ENCODE data around the gene GFOD1.

Gene GFOD1

GRCh38 chr6:13428583-13429405, 58.6 kb downstream of the GFOD1 start:
- TF ChIP-seq CTCF (IDR thresholded peaks at IDR 0.05; ENCODE audit: borderline replicate concordance, insufficient read depth, low read depth, low read length), result peak; percentile 29; the same call in 1 of the 2 replicates

GRCh38 chr6:13427801-13428582, 59.4 kb downstream of the GFOD1 start:
- TF ChIP-seq CTCF (IDR thresholded peaks at IDR 0.05; ENCODE audit: borderline replicate concordance, insufficient read depth, low read depth, low read length), result peak; percentile 62
- H3K4me3 ChIP-seq (ENCODE audit: low read depth, low read length), result peak overlapping the region; percentile 22

More at GRCh38 chr6:13428583-13429405, 58.6 kb downstream of the GFOD1 start:
- H3K4me3 ChIP-seq (ENCODE audit: low read depth, low read length), result peak overlapping the region; percentile 22

GRCh38 chr6:13427316-13427715, 60.1 kb downstream of the GFOD1 start:
- no peak overlapping the region for H3K4me3 ChIP-seq (ENCODE audit: low read depth, low read length)
- TF ChIP-seq CTCF (IDR thresholded peaks at IDR 0.05; ENCODE audit: borderline replicate concordance, insufficient read depth, low read depth, low read length), result no peak

- TF ChIP-seq CTCF (IDR thresholded peaks at IDR 0.05; ENCODE audit: borderline replicate concordance, insufficient read depth, low read depth, low read length), result no peak
- no peak overlapping the region for H3K4me3 ChIP-seq (ENCODE audit: low read depth, low read length)
Measured at GRCh38 chr6:13425943-13426931, 61.2 kb downstream of the GFOD1 start.

- no peak overlapping the region for H3K4me3 ChIP-seq (ENCODE audit: low read depth, low read length)
- no peak for TF ChIP-seq CTCF (IDR thresholded peaks at IDR 0.05; ENCODE audit: borderline replicate concordance, insufficient read depth, low read depth, low read length)
Measured at GRCh38 chr6:13425270-13425873, 62.0 kb downstream of the GFOD1 start.

GRCh38 chr6:13423252-13423651, 64.1 kb downstream of the GFOD1 start:
- no peak for TF ChIP-seq CTCF (IDR thresholded peaks at IDR 0.05; ENCODE audit: borderline replicate concordance, insufficient read depth, low read depth, low read length)
- H3K4me3 ChIP-seq (ENCODE audit: low read depth, low read length), result no peak overlapping the region

Measured in GM12875 (cell line).